Ovary (tissue), 3 donors: ENCODE measurements around the gene DCST1.

Experiments used
- POLR2A ChIP-seq: fragments of 450-650 bp; IDR thresholded peaks from one replicate; pipeline ENCODE4 v1.6.1; 2017; ENCODE audit warnings: antibody characterized with exemption, mild to moderate bottlenecking, moderate library complexity
- TF ChIP-seq, protein P1 (sequence below), 3 donors: fragments of 450-650 bp in 2 of 3; fragments of 200-600 bp in 1 of 3; IDR thresholded peaks; one replicate each; pipeline versions ENCODE4 v1.5.1 to v1.8.0; 2016 to 2022; ENCODE audit warnings: antibody characterized with exemption in 3 of 3, mild to moderate bottlenecking in 1 of 3
- donor health status: DM: no; HTN: no; CAD: no.

- TF ChIP-seq, protein P1, sequence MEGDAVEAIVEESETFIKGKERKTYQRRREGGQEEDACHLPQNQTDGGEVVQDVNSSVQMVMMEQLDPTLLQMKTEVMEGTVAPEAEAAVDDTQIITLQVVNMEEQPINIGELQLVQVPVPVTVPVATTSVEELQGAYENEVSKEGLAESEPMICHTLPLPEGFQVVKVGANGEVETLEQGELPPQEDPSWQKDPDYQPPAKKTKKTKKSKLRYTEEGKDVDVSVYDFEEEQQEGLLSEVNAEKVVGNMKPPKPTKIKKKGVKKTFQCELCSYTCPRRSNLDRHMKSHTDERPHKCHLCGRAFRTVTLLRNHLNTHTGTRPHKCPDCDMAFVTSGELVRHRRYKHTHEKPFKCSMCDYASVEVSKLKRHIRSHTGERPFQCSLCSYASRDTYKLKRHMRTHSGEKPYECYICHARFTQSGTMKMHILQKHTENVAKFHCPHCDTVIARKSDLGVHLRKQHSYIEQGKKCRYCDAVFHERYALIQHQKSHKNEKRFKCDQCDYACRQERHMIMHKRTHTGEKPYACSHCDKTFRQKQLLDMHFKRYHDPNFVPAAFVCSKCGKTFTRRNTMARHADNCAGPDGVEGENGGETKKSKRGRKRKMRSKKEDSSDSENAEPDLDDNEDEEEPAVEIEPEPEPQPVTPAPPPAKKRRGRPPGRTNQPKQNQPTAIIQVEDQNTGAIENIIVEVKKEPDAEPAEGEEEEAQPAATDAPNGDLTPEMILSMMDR (IDR thresholded peaks at IDR 0.05): no peak
- TF ChIP-seq POLR2A: no peak
These were observed 24.4 kb upstream of the DCST1 start for GRCh38 chr1:155009221-155009711.
